Transverse colon (tissue), 3 donors: Measurements from ENCODE around the gene LRP1B.

ENCODE experiments used
- CTCF ChIP-seq, 5 experiments: fragments of 200-600 bp in 3 of 5; fragments of 450-650 bp in 2 of 5; sonication (generic) in 3 of 5; IDR thresholded peaks; 1 replicate in 2 of 5; 2 replicates in 3 of 5; pipeline ENCODE4 v1.5.1; 2016 to 2017; ENCODE audit warnings: antibody characterized with exemption in 5 of 5, inconsistent platforms in 3 of 5, mild to moderate bottlenecking in 2 of 5, moderate library complexity in 1 of 5
- EP300 ChIP-seq: sonication (generic); formaldehyde crosslinking; IDR thresholded peaks from one replicate; pipeline ENCODE4 v1.6.1; 2017; ENCODE audit warnings: antibody characterized with exemption, low read depth
- POLR2A ChIP-seq: fragments of 450-650 bp; IDR thresholded peaks from one replicate; pipeline ENCODE4 v1.6.1; 2016; ENCODE audit warnings: antibody characterized with exemption, mild to moderate bottlenecking, moderate library complexity

- TF ChIP-seq EP300, result no peak
- TF ChIP-seq CTCF (IDR thresholded peaks at IDR 0.05), result no peak
- TF ChIP-seq POLR2A, result no peak
Measured at GRCh38 chr2:141929331-141930252, 201.2 kb downstream of the LRP1B start.
